Thyroid gland (tissue), 4 donors: ENCODE measurements around the gene ZER1.
A peak's percentile ranks its signal among the peaks of the same experiment; 100 is the strongest.

Experiments
- POLR2A ChIP-seq, 2 donors: fragments of 450-650 bp; IDR thresholded peaks; one replicate each; pipeline ENCODE4 v1.6.1; 2017; ENCODE audit warnings: antibody characterized with exemption in 2 of 2, mild to moderate bottlenecking in 2 of 2, moderate library complexity in 1 of 2
- TF ChIP-seq, protein P1 (sequence below), 6 experiments: fragments of 200-600 bp in 3 of 6; fragments of 450-650 bp in 3 of 6; sonication (generic) in 3 of 6; IDR thresholded peaks; one replicate each; pipeline ENCODE4 v1.5.1; 2016 to 2019; ENCODE audit warnings: antibody characterized with exemption in 6 of 6, mild to moderate bottlenecking in 2 of 6, inconsistent platforms in 1 of 6, moderate library complexity in 1 of 6

- TF ChIP-seq, protein P1, sequence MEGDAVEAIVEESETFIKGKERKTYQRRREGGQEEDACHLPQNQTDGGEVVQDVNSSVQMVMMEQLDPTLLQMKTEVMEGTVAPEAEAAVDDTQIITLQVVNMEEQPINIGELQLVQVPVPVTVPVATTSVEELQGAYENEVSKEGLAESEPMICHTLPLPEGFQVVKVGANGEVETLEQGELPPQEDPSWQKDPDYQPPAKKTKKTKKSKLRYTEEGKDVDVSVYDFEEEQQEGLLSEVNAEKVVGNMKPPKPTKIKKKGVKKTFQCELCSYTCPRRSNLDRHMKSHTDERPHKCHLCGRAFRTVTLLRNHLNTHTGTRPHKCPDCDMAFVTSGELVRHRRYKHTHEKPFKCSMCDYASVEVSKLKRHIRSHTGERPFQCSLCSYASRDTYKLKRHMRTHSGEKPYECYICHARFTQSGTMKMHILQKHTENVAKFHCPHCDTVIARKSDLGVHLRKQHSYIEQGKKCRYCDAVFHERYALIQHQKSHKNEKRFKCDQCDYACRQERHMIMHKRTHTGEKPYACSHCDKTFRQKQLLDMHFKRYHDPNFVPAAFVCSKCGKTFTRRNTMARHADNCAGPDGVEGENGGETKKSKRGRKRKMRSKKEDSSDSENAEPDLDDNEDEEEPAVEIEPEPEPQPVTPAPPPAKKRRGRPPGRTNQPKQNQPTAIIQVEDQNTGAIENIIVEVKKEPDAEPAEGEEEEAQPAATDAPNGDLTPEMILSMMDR (IDR thresholded peaks at IDR 0.05): no peak
- peak in 1 of 2 donors; percentile 73 for TF ChIP-seq POLR2A (IDR thresholded peaks at IDR 0.05)
Observed at GRCh38 chr9:128723866-128724743, 47.6 kb downstream of the ZER1 start, which contains the start of gene ZDHHC12.
